CD4-positive, alpha-beta T cell treated with Interleukin-4 for 1 hour (primary cell): Measurements from ENCODE around the gene COL27A1.
A peak's percentile ranks its signal among the peaks of the same experiment; 100 is the strongest.

Experiments used
- DNase-seq, 2 donors: peaks; one replicate each; pipeline ENCODE4 v3.0.0-alpha.2; 2020 to 2022

The COL27A1 gene

DNA sequence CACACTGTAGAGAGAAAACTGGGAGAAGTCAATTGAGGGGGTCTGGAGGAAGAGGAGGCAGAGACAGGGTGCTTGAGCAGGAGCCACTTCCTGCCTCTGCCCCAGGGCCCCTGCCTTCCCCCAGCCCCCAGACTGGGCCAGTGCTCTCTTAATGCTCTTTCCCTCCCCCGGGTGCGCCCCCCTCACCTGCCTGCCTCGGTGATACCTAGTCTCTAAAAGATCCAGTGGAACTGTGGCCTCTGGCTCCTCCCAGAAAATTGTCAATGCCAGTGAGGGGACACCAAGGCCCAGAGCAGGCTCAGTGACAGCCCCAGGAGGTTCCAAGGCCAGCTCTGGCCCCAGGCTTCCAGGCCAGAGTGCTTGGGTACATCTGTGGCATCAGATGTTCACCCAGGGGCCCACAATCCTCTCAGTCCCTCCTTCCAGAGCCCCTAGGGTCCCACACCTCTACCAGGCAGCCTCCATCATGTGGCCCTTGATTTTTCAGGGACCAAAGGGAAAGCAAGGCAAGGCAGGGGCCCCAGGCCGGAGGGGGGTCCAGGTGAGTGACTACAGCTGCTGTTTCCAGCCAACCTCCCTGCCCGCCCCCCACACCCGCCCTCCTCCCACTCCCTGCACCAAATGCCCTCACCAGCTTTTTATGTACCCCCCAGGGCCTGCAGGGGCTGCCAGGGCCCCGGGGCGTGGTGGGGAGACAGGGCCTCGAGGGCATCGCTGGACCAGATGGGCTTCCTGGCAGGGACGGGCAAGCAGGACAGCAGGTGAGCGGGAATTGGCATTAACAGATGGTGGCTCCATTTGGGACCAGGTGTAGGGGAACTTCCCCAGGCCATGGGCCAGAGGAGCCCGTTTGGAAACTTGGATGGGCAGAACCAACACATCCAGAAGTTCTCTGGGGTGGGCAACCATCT, 134.5 kb downstream of the COL27A1 start:
- DNase-seq = peak in 1 of 2 donors; percentile 4

DNA sequence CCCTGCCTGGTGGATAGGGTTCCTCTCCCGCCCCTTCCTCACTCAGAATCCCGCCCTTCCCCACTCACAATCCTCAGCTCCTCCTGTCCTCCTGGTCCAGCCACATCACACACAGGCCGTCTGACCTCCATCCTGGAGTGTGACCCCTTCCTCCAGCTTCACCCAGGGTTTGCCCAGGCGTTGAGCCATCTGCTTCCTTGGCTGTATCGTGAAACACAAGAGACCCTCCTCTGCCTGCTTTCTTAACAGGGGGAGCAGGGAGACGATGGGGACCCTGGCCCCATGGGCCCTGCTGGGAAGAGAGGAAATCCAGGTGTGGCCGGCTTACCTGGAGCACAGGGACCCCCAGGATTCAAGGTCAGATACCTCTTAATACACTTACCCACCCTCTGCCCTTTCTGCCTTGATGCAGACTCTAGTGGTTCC, 135.2 kb downstream of the COL27A1 start:
- DNase-seq = peak in 1 of 2 donors; percentile 6

GRCh38 chr9:114291064-114291474, 135.7 kb downstream of the COL27A1 start:
- peak; percentile 55 to 56 for DNase-seq

- peak in 1 of 2 donors; percentile 9 for DNase-seq
Observed at GRCh38 chr9:114291886-114292590, 136.7 kb downstream of the COL27A1 start.

DNA sequence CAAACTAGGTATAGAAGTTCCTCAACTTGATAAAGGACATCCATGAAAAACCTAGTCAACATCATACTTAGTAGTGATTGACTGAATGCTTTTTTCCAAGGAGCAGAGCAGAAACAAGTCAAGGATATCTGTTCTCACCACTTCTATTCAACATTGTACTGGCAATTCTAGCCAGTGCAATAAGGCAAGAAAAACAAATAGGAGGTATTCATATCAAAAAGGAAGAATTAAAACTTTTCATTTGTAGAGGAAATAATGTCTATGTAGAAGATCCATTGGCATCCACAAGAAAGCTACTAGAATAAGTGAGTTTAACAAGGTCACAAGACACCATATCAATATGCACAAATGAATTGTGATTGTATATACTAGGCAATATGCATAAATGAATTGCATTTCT, 139.3 kb downstream of the COL27A1 start:
- DNase-seq = no peak

DNA sequence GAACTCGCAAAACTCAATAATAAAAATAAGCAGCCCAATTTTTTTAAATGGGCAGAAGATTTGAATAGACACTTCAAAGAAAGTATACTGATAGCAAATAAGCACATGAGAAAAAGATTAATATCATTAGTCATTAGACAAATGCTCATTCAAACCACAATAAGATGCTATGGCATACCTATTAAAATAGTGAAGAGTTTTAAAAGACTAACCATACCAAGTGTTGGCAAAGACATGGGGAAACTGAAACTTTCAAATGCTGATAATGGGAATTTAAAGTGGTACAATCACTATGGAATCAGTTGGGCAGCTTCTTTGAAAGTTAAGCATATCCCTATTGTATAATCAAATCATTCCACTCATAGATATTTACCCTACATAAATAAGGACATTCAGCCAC, 141.0 kb downstream of the COL27A1 start:
- no peak for DNase-seq

- DNase-seq = peak in 1 of 2 donors; percentile 6
Observed at GRCh38 chr9:114299286-114300152, 144.2 kb downstream of the COL27A1 start.

- no peak for DNase-seq
Observed at GRCh38 chr9:114300153-114300845, 145.0 kb downstream of the COL27A1 start.

GRCh38 chr9:114300846-114301797, 145.8 kb downstream of the COL27A1 start:
- DNase-seq = peak in 1 of 2 donors; percentile 4

GRCh38 chr9:114301798-114302565, 146.6 kb downstream of the COL27A1 start:
- DNase-seq = peak in 1 of 2 donors; percentile 1

DNA sequence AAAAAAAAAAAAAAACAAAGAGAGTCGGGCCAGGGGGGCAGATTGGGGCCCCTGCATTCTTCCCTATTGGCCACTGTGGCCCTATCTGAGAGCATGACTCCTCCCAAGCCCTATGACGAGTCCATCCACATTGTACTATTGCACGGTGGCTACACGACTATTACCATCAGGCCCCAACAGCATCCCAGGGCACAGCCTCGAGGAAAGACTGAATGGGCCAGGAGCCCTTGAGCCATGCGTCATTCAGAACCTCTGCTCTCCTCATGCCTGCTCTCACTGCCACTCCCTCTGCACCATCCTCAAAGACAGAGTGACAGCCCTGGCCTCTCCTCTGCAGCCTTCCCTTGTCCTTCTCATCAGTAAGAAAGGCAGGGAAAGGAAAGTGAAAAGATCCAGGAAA, 147.4 kb downstream of the COL27A1 start:
- peak in 1 of 2 donors; percentile 5 for DNase-seq

GRCh38 chr9:114303571-114303970, 148.2 kb downstream of the COL27A1 start:
- peak in 1 of 2 donors; percentile 1 for DNase-seq

- peak in 1 of 2 donors; percentile 6 for DNase-seq
Observed at GRCh38 chr9:114303977-114304376, 148.6 kb downstream of the COL27A1 start.

DNA sequence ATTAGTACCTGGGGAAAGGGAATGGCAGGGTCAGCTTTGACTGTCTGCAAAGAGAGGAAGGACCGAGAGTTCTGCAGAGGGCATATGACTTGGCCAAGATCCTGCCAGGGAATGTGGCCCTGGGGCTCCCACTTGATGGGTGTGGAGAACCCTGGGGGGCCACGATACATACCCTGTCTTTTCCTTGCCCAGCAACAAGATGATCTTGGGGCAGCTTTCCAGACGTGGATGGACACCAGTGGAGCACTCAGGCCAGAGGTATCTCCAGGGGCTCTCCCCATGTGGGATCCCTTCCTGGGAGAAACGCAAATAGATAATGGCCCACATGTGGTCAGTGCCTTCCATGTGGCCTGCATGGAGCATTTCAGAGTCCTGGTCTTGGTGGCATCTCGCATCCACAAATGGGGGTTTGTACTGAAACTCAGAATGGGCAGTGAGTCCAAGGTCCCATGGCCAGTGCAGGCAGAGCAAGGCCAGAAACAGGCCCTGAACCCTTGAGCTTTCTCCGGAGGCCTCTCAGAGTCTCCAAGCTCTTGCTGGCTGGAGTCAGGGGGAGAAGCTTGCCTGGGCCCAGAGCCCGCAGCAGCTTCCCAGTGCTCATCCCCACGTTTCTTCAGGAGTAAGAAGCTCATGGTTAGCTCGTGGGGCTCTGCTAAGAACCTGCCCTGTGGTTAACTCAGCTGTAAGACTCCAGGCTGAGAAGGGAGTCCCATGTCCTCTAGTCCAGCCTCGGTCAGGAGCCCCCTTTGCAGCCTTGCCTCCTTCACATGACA, 149.3 kb downstream of the COL27A1 start:
- DNase-seq = peak in 1 of 2 donors; percentile 8

- peak in 1 of 2 donors; percentile 2 for DNase-seq
Observed at GRCh38 chr9:114307899-114308267, 152.5 kb downstream of the COL27A1 start.

- peak in 1 of 2 donors; percentile 10 for DNase-seq
Observed at GRCh38 chr9:114308361-114308950, 153.1 kb downstream of the COL27A1 start.

GRCh38 chr9:114309096-114309495, 153.8 kb downstream of the COL27A1 start:
- peak in 1 of 2 donors; percentile 10 for DNase-seq
